ENCODE measurements around the gene CACNA1D.

The CACNA1D gene

DNA sequence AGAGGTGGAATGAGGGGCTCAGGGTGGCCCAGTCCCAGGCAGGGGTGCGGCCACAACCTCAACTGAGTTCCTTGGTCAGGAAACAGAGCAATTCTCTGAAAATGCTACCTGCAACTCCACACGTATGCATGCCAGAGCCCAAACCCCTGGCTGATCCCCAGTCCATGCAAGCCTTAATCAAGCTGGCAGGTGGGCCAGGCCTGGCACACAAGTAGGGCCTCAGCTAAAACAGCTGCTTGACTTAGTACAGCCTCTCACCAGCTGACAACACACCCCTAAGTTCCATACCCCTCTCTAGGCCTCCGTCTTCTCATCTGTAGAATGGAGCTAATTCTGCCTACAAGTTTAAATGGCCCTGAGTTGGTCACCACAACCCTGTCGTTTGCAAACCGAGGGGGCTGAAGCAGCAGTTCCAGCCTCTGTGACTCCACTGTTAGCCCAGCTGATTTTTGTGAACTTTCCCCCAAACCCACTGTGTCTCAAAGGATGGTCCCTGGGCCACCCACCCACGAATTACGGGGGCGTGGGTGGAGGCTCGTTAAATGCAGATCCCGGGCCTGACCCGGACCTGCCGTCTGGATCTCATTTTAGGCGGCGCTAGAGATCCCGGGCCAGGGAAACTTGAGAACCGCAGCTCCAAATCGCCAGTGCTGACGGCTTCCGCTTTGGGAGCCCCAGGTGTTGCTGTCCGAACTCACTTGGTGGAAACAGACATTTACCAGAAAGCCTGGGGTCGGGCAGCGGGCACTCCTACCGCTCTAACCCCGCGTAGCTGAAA is 350.9 kb downstream of the CACNA1D start:
- DNase-seq (ENCODE audit: low read depth), result no peak

DNA sequence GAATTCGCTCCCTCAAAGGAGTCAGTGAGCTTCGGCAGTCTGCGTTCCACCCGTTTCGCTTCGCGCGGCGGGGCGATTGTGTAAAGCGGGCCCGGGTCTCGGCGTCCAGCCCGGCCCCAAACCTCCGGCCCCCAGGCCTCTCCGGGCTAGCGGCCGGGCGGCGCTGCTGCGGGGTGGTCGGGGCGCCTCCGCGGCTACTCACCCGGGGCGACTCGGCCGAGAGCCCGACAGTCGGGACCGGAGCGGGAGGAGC is 351.4 kb downstream of the CACNA1D start:
- DNase-seq (ENCODE audit: low read depth), result no peak

GRCh38 chr3:53846134-53846850 is 351.9 kb downstream of the CACNA1D start, which contains the start of the genes CHDH and IL17RB:
TSS of gene CHDH (minus strand) at chr3:53846419. CDS start at chr3:53824008, 22,411 bp downstream.
TSS of gene IL17RB (plus strand) at chr3:53846568. CDS start at chr3:53846589, 21 bp downstream.
- DNase-seq (ENCODE audit: low read depth), result no peak

DNA sequence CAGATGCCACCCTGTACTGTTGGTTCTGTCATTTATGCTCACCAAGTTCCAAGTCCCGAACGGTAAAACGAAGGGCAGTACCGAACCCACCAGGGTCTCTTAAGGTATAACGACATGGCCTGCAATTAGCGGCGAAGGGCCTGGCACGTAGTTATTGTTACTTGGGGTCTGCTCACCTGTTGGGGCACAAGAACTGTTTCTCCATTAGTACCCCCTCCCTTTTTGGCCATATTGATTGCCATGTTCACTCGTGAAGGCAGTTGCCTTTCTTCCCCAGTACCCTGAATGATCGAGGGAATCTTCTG is 352.4 kb downstream of the CACNA1D start:
- DNase-seq (ENCODE audit: low read depth), result no peak

GRCh38 chr3:53849916-53850315 is 355.5 kb downstream of the CACNA1D start:
- no peak for DNase-seq (ENCODE audit: low read depth)

DNA sequence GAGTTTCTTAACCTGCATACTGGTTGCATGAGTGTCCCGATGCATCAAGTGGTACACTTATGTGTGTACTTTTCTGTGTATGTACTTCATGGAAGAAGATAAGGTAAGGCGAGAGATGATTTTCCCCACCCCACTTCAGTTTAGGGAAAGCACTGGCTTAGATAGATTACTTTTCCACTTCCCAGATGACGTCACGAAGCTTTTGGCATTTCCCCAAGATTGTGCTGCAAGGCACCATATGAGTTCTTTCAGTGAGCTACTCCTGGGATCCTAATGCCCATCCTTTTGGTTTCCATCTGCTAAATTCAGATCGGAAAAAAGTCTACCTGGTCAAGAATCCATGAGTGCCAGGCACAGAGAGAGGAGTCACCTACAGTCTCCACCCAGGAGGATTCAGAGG is 356.5 kb downstream of the CACNA1D start:
- DNase-seq (ENCODE audit: low read depth), result no peak

- no peak for DNase-seq (ENCODE audit: low read depth)
Observed at GRCh38 chr3:53856964-53857363, 362.6 kb downstream of the CACNA1D start.

DNA sequence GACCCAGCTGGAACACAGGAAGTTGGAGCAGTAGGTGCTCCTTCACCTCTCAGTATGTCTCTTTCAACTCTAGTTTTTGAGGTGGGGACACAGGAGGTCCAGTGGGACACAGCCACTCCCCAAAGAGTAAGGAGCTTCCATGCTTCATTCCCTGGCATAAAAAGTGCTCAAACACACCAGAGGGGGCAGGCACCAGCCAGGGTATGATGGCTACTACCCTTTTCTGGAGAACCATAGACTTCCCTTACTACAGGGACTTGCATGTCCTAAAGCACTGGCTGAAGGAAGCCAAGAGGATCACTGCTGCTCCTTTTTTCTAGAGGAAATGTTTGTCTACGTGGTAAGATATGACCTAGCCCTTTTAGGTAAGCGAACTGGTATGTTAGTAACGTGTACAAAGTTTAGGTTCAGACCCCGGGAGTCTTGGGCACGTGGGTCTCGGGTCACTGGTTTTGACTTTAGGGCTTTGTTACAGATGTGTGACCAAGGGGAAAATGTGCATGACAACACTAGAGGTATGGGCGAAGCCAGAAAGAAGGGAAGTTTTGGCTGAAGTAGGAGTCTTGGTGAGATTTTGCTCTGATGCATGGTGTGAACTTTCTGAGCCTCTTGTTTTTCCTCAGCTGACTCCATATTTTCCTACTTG is 363.8 kb downstream of the CACNA1D start:
- no peak for DNase-seq (ENCODE audit: low read depth)

GRCh38 chr3:53859178-53859577 is 364.8 kb downstream of the CACNA1D start:
- DNase-seq (ENCODE audit: low read depth), result no peak

DNA sequence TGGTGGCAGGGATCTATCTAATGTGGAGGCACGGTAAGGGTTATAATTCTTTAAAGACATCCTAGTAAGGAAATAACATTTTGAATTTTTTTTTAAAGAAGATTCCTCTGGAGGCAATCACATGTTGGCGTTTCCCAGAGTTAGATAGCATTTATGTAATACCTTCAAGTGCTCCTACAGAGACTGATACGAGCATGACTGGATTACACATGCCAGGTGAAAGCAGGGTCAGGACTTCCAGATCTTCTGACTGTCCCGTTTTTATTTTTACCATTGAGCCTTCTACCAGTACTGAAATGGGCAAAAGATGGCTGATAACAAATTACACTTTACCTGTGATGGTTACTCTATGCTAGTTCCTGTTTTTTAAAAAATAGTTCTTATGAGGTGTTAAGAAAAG is 365.8 kb downstream of the CACNA1D start:
- DNase-seq (ENCODE audit: low read depth), result no peak

DNA sequence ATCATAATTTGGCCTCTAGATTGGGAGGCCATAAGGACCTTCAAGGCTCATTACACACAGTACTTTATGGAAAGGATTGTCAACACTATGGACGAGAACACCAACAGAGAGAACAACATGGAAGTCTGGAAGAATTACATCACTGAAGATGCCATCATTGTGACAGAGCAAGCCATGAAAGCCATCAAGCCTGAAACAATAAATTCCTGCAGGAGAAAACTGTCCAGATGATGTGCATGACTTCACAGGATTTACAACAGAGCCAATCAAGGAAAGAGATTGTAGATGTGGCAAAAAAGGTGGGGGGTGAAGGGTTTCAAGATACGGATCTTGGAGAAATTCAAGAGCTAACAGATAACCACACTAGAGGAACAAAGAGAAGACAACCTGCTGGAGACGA is 367.8 kb downstream of the CACNA1D start:
- no peak for DNase-seq (ENCODE audit: low read depth)

GRCh38 chr3:53863145-53863544 is 368.7 kb downstream of the CACNA1D start:
- no peak for DNase-seq (ENCODE audit: low read depth)
